ENCODE data around the gene PSTPIP1.

- TF ChIP-seq POLR2A (IDR thresholded peaks at IDR 0.05), result no peak
- TF ChIP-seq, protein P1, sequence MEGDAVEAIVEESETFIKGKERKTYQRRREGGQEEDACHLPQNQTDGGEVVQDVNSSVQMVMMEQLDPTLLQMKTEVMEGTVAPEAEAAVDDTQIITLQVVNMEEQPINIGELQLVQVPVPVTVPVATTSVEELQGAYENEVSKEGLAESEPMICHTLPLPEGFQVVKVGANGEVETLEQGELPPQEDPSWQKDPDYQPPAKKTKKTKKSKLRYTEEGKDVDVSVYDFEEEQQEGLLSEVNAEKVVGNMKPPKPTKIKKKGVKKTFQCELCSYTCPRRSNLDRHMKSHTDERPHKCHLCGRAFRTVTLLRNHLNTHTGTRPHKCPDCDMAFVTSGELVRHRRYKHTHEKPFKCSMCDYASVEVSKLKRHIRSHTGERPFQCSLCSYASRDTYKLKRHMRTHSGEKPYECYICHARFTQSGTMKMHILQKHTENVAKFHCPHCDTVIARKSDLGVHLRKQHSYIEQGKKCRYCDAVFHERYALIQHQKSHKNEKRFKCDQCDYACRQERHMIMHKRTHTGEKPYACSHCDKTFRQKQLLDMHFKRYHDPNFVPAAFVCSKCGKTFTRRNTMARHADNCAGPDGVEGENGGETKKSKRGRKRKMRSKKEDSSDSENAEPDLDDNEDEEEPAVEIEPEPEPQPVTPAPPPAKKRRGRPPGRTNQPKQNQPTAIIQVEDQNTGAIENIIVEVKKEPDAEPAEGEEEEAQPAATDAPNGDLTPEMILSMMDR (IDR thresholded peaks at IDR 0.05), result no peak
These were observed 89.5 kb downstream of the PSTPIP1 start for GRCh38 chr15:77084436-77084835.

Data from Peyer's patch (tissue), 4 donors.